ENCODE measurements around the gene NCKIPSD. TPM values are rescaled to one million over a fixed set of nuclear protein-coding genes. Genes with fewer than 3 reads are reported as not detected.

NCKIPSD gene
- total RNA-seq, 4 donors from 2014 or later = 34.8 to 59.2 (median 44.9) TPM

GRCh38 chr3:48662753-48663488 lies 22.8 kb downstream of the NCKIPSD start, which contains the start of gene CELSR3:
TSS of gene CELSR3 (minus strand) at chr3:48662886. CDS start at chr3:48662634, 252 bp downstream.
- H3K4me3 ChIP-seq = peak within 1 kb of the TSS; percentile 57
- H3K27me3 ChIP-seq = peaks cover 35% of the 10 kb centered on the region
- no peaks in the 10 kb centered on the region for H3K36me3 ChIP-seq
- no peak for DNase-seq (ENCODE audit: low spot score in 2 of 2)
- peak in 1 of 3 donors; percentile 49 for TF ChIP-seq POLR2AphosphoS5 (IDR thresholded peaks at IDR 0.05)
- TF ChIP-seq EP300 (IDR thresholded peaks at IDR 0.05) = no peak
- 2% methylated on average over 33 of the region's 52 CpGs for WGBS
- H3K4me1 ChIP-seq = peaks cover 33% of the 10 kb centered on the region
- H3K9me3 ChIP-seq = no peaks in the 10 kb centered on the region
- peak within 1 kb of the TSS; percentile 73 for H3K27ac ChIP-seq

DNA sequence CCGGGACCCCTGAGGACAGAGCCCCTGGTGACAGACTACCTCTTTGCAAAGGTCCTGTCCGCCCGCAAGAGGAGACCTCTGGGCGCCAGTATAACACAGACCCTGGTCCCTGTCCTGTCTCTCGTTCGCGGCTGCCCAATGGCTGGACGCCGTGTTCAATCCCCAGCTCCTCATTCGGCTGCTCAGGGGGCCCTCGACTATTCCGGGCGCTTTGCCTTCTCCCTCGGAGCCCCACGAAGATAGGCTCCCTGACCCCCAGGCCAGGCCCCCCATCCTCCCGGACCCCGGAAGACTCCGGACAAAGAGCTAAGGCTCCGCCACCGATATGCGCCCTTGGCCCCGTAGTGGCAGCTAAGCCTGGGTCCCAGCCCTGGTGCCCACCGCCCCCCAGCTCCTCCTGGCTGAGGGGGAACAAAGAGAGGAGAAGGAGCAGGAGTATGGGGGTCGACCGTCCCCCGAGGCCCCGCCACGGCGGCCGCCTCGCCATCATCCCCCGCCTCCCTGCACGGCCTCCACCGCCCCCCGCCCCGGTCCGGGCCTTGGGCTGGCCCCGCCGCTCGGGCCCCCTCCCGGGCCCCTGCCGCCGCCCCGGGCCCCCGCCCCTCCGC lies 23.5 kb downstream of the NCKIPSD start:
- no peak for DNase-seq (ENCODE audit: low spot score in 2 of 2)
- 5% methylated on average over 7 of the region's 46 CpGs for WGBS
- Histone ChIP-seq H3K9me3 (no peaks in the 10 kb centered on the region), H3K27me3 (peaks cover 41% of the 10 kb centered on the region), H3K4me3 (peak overlapping the region; percentile 57), H3K4me1 (peaks cover 33% of the 10 kb centered on the region), H3K36me3 (no peaks in the 10 kb centered on the region), H3K27ac (no peak overlapping the region)
- no peak for TF ChIP-seq POLR2AphosphoS5 (IDR thresholded peaks at IDR 0.05)
- no peak for TF ChIP-seq POLR2A (IDR thresholded peaks at IDR 0.05)
- no peak for TF ChIP-seq EP300 (IDR thresholded peaks at IDR 0.05)
- TF ChIP-seq, protein P1, sequence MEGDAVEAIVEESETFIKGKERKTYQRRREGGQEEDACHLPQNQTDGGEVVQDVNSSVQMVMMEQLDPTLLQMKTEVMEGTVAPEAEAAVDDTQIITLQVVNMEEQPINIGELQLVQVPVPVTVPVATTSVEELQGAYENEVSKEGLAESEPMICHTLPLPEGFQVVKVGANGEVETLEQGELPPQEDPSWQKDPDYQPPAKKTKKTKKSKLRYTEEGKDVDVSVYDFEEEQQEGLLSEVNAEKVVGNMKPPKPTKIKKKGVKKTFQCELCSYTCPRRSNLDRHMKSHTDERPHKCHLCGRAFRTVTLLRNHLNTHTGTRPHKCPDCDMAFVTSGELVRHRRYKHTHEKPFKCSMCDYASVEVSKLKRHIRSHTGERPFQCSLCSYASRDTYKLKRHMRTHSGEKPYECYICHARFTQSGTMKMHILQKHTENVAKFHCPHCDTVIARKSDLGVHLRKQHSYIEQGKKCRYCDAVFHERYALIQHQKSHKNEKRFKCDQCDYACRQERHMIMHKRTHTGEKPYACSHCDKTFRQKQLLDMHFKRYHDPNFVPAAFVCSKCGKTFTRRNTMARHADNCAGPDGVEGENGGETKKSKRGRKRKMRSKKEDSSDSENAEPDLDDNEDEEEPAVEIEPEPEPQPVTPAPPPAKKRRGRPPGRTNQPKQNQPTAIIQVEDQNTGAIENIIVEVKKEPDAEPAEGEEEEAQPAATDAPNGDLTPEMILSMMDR (IDR thresholded peaks at IDR 0.05) = no peak

GRCh38 chr3:48661501-48662144 lies 24.1 kb downstream of the NCKIPSD start:
- Histone ChIP-seq H3K4me3 (peak overlapping the region; percentile 57), H3K27ac (no peak overlapping the region), H3K36me3 (no peaks in the 10 kb centered on the region), H3K27me3 (peaks cover 47% of the 10 kb centered on the region), H3K9me3 (no peaks in the 10 kb centered on the region), H3K4me1 (peaks cover 39% of the 10 kb centered on the region)
- peak in 1 of 2 donors; percentile 91 for DNase-seq (ENCODE audit: low spot score in 2 of 2)
- TF ChIP-seq EP300 (IDR thresholded peaks at IDR 0.05) = no peak
- peak in 2 of 3 donors; percentile 45 to 81 for TF ChIP-seq POLR2AphosphoS5 (IDR thresholded peaks at IDR 0.05)
- TF ChIP-seq POLR2A (IDR thresholded peaks at IDR 0.05) = no peak
- 2% methylated on average over 11 of the region's 67 CpGs for WGBS

GRCh38 chr3:48660800-48661400 lies 24.8 kb downstream of the NCKIPSD start:
- Histone ChIP-seq H3K36me3 (no peaks in the 10 kb centered on the region), H3K4me1 (peaks cover 46% of the 10 kb centered on the region), H3K27me3 (peaks cover 49% of the 10 kb centered on the region), H3K9me3 (no peaks in the 10 kb centered on the region), H3K27ac (no peak overlapping the region), H3K4me3 (peak overlapping the region; percentile 57)
- WGBS = 75% methylated on average over 42 of the region's 61 CpGs
- DNase-seq (ENCODE audit: low spot score in 2 of 2) = no peak
- TF ChIP-seq, protein P1 (IDR thresholded peaks at IDR 0.05) = no peak
- TF ChIP-seq POLR2A (IDR thresholded peaks at IDR 0.05) (no peak), POLR2AphosphoS5 (IDR thresholded peaks at IDR 0.05) (no peak)

DNA sequence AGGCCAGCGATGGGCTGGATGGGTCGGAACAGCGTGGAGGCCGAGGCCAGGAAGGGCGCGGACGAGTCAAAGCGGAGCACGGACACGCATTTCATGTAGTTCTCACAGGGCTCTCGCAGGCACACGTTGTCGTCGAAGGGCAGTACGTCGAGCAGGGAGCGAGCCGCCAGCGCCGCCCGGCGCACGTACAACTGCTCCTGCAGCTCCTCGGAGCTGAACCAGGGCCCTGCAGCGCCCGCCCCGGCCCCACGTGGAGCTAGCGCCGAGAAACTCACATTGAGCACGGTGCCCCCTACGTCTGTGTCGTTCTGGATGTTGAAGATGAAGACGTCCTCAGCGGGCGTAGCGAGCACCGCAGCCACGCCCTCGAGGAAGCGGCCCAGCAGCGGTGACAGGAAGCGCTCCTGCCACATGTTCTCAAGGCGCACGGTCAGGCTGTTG lies 28.9 kb downstream of the NCKIPSD start:
- Histone ChIP-seq H3K4me3 (peak overlapping the region; percentile 60), H3K36me3 (no peaks in the 10 kb centered on the region), H3K9me3 (no peaks in the 10 kb centered on the region), H3K27me3 (peaks cover 30% of the 10 kb centered on the region), H3K27ac (no peak overlapping the region), H3K4me1 (peaks cover 28% of the 10 kb centered on the region)
- DNase-seq (ENCODE audit: low spot score in 2 of 2) = no peak
- TF ChIP-seq EP300 (IDR thresholded peaks at IDR 0.05) (no peak), POLR2AphosphoS5 (IDR thresholded peaks at IDR 0.05) (no peak), POLR2A (IDR thresholded peaks at IDR 0.05) (no peak)
- TF ChIP-seq, protein P1 (IDR thresholded peaks at IDR 0.05) = no peak
- WGBS = 40% methylated on average over 10 of the region's 45 CpGs

Data from suprapubic skin (tissue), 4 donors.